OCI-LY7 (cell line): ENCODE measurements around the gene MAP3K8. TPM values are rescaled to one million over a fixed set of nuclear protein-coding genes. Genes with fewer than 3 reads are reported as not detected.

Source experiments
- BruUV-seq: library from RNA; stranded (reverse); fragments of 400-500 nt; replicated peaks from 2 replicates; lab custom pipeline; 2021; lab: Mats Ljungman, UMichigan
- CTCF ChIA-PET: fragments of 300-600 bp; sonication (Branson Sonifier 250); formaldehyde crosslinking; loops from one replicate; lab custom pipeline; 2022; ENCODE audit warnings: antibody characterized with exemption; ENCODE audit not compliant: unreplicated experiment; lab: Charles Lee
- POLR2A ChIA-PET: fragments of 300-600 bp; sonication (Branson Sonifier 250); formaldehyde crosslinking; loops from one replicate; lab custom pipeline; 2022; ENCODE audit warnings: antibody characterized with exemption; lab: Charles Lee
- DNase-seq: peaks from one replicate; pipeline ENCODE4 v3.0.0-alpha.2; 2015; ENCODE audit warnings: low spot score
- H2AFZ ChIP-seq: fragments of 200-600 bp; sonication (generic), shearing (Covaris generic); 2 replicates; pipeline ENCODE4 v1.6.1; 2014; ENCODE audit warnings: mild to moderate bottlenecking, antibody characterized with exemption, low read length, moderate library complexity
- H3K27ac ChIP-seq: fragments of 200-600 bp; sonication (generic); 2 replicates; pipeline ENCODE4 v1.5.1; 2014; ENCODE audit warnings: mixed run types, low read depth, mild to moderate bottlenecking, moderate library complexity, low read length, inconsistent platforms; ENCODE audit not compliant: poor library complexity, severe bottlenecking
- H3K36me3 ChIP-seq: fragments of 200-600 bp; sonication (generic); 2 replicates; pipeline ENCODE4 v1.6.1; 2014; ENCODE audit warnings: mild to moderate bottlenecking, antibody characterized with exemption, low read length, moderate library complexity, mixed read lengths; ENCODE audit not compliant: insufficient read depth
- H3K4me1 ChIP-seq: fragments of 200-600 bp; sonication (generic); 2 replicates; pipeline ENCODE4 v1.5.1; 2014; ENCODE audit warnings: mild to moderate bottlenecking, low read length; ENCODE audit not compliant: insufficient read depth, poor library complexity, severe bottlenecking
- H3K4me2 ChIP-seq: fragments of 200-600 bp; sonication (generic); 2 replicates; pipeline ENCODE4 v1.6.1; 2014; ENCODE audit warnings: mild to moderate bottlenecking, low read length
- H3K4me3 ChIP-seq: fragments of 200-600 bp; sonication (generic); 2 replicates; pipeline ENCODE4 v1.5.1; 2014; ENCODE audit warnings: mild to moderate bottlenecking, low read depth, low read length; ENCODE audit not compliant: poor library complexity, severe bottlenecking
- H3K79me2 ChIP-seq: fragments of 200-600 bp; sonication (generic); 2 replicates; pipeline ENCODE4 v1.6.1; 2016; ENCODE audit warnings: low read depth, mild to moderate bottlenecking, low read length, moderate library complexity, mixed read lengths; ENCODE audit not compliant: insufficient read depth
- H3K9me2 ChIP-seq: fragments of 200-600 bp; sonication (generic); 2 replicates; pipeline ENCODE4 v1.6.1; 2016; ENCODE audit warnings: mild to moderate bottlenecking, low read length, mixed read lengths; ENCODE audit not compliant: insufficient read depth
- H3K9me3 ChIP-seq: fragments of 200-600 bp; sonication (generic); 2 replicates; pipeline ENCODE4 v1.6.1; 2014; ENCODE audit warnings: mild to moderate bottlenecking, mixed run types, low read length, mixed read lengths
- H4K20me1 ChIP-seq: fragments of 200-600 bp; sonication (generic); 2 replicates; pipeline ENCODE4 v1.6.1; 2014; ENCODE audit warnings: mild to moderate bottlenecking, antibody characterized with exemption, low read length, moderate library complexity, mixed read lengths; ENCODE audit not compliant: insufficient read depth
- EZH2phosphoT487 ChIP-seq: fragments of 200-600 bp; sonication (generic); IDR thresholded peaks from 2 replicates; pipeline ENCODE4 v1.6.1; 2018; ENCODE audit warnings: low read depth, borderline replicate concordance, mild to moderate bottlenecking, mixed run types, antibody characterized with exemption, low read length, moderate library complexity, mixed read lengths
- intact Hi-C: fragments of 100-400 bp; cut with micrococcal nuclease; formaldehyde crosslinking; loops from one replicate; pipeline ENCODE4 v1.10.0; 2022; ENCODE audit not compliant: unreplicated experiment
- total RNA-seq, 2 experiments: library from RNA; depleted of rRNA in 1 of 2; stranded (reverse); fragments of >200 nt in 1 of 2; shearing (Covaris generic) in 1 of 2; gene quantifications; 2 replicates each; pipeline ENCODE4 v1.2.3, GENCODE V29; 2014 to 2022
- TF ChIP-seq, protein P1 (sequence below): fragments of 200-600 bp; sonication (generic); conservative IDR thresholded peaks from 2 replicates; pipeline ENCODE4 v1.5.1; 2014; ENCODE audit warnings: mild to moderate bottlenecking, antibody characterized with exemption, low read length, moderate library complexity, mixed read lengths

The MAP3K8 gene
- total RNA-seq, 2 experiments from 2014 or later = 10.8 to 21.9 TPM

GRCh38 chr10:30466445-30466844 is 32.5 kb downstream of the MAP3K8 start:
- H3K9me3 ChIP-seq = no peaks in the 10 kb centered on the region
- no TSS peak for BruUV-seq
- DNase-seq = no peak
- peaks cover 5% of the 10 kb centered on the region for H3K36me3 ChIP-seq
- intact Hi-C loops = no loop called here
- no peak overlapping the region for H3K4me2 ChIP-seq
- no peaks in the 10 kb centered on the region for H3K9me2 ChIP-seq
- H3K4me1 ChIP-seq = peaks cover 12% of the 10 kb centered on the region
- no peak overlapping the region for H3K27ac ChIP-seq
- H2AFZ ChIP-seq = no peak overlapping the region
- no peak overlapping the region for H3K4me3 ChIP-seq
- no peaks in the 10 kb centered on the region for H3K79me2 ChIP-seq
- TF ChIP-seq, protein P1, sequence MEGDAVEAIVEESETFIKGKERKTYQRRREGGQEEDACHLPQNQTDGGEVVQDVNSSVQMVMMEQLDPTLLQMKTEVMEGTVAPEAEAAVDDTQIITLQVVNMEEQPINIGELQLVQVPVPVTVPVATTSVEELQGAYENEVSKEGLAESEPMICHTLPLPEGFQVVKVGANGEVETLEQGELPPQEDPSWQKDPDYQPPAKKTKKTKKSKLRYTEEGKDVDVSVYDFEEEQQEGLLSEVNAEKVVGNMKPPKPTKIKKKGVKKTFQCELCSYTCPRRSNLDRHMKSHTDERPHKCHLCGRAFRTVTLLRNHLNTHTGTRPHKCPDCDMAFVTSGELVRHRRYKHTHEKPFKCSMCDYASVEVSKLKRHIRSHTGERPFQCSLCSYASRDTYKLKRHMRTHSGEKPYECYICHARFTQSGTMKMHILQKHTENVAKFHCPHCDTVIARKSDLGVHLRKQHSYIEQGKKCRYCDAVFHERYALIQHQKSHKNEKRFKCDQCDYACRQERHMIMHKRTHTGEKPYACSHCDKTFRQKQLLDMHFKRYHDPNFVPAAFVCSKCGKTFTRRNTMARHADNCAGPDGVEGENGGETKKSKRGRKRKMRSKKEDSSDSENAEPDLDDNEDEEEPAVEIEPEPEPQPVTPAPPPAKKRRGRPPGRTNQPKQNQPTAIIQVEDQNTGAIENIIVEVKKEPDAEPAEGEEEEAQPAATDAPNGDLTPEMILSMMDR = no peak
- no peak for TF ChIP-seq EZH2phosphoT487
- ChIA-PET POLR2A (interaction anchor here (0.6 to 3.1 kb wide), 5 partner anchors 9 to 1288 kb away, joined by 3 to 18 read pairs (median 6); no protein-coding TSS in a partner anchor), CTCF (no interaction called here)
- H4K20me1 ChIP-seq = no peaks in the 10 kb centered on the region

DNA sequence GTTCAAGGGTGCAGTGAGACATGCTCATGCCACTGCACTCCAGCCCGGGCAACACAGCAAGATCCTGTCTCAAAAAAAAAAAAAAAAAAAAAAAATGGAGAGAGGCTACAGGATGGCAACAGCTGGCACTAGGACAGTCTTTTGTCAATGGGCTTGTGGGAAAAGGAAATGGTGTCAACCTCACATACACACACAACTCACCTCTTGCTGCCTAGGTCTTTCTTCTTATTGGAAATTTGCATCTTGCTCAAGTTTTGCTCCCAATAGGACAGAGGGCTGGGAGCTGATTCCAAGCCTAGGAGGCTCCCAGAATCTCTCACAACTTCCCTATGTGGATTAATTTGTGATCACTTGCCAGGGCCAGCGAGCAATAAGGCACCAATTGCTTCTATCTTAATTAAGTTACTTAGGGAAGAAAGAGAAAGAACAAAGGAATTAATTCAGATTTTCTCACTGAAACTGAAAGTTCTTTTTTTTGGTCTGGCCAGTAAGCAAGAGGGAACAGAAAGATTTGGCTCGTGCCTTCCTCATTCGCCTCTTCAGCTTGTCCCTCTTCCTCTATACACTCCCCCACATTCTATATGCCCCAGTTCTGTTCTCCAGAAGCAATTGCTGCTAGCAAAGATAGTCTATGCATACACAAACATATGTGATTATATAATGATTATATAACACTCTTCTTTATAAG is 33.8 kb downstream of the MAP3K8 start:
- no TSS peak for BruUV-seq
- Histone ChIP-seq H3K36me3 (no peaks in the 10 kb centered on the region), H2AFZ (peak overlapping the region; percentile 83), H3K9me2 (no peaks in the 10 kb centered on the region), H3K4me2 (peak overlapping the region; percentile 48), H4K20me1 (no peaks in the 10 kb centered on the region), H3K9me3 (no peaks in the 10 kb centered on the region), H3K4me1 (peaks cover 12% of the 10 kb centered on the region), H3K79me2 (no peaks in the 10 kb centered on the region), H3K4me3 (peak overlapping the region; percentile 18), H3K27ac (no peak overlapping the region)
- ChIA-PET POLR2A (interaction anchor here (0.6 to 3.1 kb wide), 12 partner anchors 11 to 108 kb away, joined by 3 to 18 read pairs (median 4); no protein-coding TSS in a partner anchor), CTCF (interaction anchor here (0.7 to 0.9 kb wide), 2 partner anchors 20 to 30 kb away, joined by 3 read pairs; no protein-coding TSS in a partner anchor)
- DNase-seq = peak; percentile 53
- TF ChIP-seq, protein P1 = no peak
- TF ChIP-seq EZH2phosphoT487 = no peak
- intact Hi-C loops = no loop called here
